NCI-H526 (cell line): Measurements from ENCODE around the gene RFTN2.

Source experiments
- DNase-seq, 2 experiments: peaks; one replicate each; lab custom pipeline; 2025; lab: John Stamatoyannopoulos, UW

Gene RFTN2

DNA sequence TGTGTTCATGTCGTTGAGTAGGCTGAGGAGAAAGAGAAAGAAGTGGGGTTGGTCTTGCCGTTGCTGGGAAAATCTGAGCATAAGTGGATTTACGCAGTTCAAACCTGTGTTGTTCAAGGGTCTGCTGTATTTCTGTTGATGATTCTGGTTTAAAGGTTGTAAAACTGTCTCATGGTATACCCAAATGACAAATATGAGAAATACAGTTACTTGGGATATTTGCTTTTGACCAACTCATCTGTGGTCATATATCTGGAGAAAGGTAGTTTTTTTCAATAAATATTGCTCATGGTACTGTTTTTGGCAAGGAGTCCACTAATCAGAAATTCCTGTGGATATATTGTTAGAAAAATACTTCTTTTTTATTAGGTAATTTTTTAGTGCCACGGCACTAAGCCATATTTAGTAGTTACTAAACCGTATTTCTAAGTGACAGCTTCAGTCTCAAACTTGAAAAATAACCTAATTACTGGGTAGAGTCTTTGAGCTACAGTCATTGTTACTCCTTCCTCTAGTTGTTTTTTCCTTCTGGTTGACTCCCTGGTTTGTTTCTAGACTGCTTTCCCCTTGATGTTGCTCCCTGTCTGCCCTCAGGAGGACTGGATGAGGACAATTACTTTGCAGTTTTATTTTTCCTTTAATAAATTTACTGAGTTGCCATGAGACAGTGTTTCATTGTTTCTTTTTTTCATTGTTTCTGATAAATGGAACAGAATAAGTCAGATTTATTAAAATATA lies 128.1 kb downstream of the RFTN2 start:
- DNase-seq = no peak

DNA sequence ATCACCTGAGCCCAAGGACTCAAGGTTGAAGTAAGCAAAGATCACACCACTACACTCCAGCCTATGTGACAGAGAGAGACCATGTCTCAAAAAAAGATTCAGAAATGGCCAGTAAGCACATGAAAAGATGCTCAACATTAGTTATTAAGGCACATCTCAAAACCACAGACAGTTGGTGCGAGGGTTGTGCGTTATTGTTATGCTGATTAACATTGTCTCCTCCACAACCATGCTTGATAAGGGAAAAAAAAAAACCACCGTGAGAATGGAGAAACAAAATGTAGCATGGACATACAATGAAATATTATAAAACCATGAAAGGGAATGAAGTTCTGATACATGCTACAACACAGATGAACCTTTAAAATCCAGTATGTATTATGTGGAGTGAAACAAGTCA lies 132.2 kb downstream of the RFTN2 start:
- DNase-seq = no peak

DNA sequence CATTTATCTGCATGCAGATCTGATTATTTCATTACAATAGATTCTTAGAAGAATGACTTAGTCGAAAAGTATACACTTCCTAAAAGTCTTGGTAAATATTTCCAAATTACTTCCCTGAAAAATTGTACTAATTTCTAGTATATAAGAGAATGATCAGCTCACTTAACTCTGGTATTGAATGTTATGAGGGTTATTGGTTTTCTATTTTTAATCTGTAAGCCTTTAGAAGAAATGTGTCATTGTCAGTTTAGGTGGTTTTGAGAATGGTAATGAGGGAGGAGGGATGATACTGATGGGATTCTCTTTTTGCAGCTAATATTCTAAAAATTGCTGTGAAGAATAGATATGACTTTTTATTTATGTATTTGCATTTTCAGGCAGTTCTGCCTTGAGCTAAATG lies 135.7 kb downstream of the RFTN2 start:
- no peak for DNase-seq

DNA sequence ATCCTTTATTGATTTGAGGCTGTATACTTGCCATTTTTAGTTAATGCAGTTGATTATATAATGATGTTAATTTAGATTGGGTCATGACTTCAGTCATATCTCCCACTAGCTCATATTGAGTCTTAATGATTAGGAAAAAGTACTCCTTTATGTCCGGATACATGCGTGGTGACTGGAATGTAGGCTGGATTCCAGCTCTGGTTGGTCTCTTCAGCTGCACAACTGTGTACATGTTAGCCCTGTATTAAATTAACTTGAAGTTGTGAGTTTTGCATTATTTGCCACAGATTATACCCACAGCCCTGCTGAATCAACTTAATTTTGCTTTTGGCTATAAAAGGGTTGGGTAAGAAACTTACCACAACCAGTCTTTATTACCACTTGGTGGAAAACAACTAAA lies 137.0 kb downstream of the RFTN2 start:
- DNase-seq = no peak
